SK-N-SH (cell line): ENCODE measurements around the gene TCF12. TPM values are rescaled to one million over a fixed set of nuclear protein-coding genes. Genes with fewer than 3 reads are reported as not detected.

Experiments
- CTCF ChIA-PET: fragments of 300-600, 350-600 bp; formaldehyde crosslinking; extraction: SDS; loops from one replicate; lab custom pipeline; 2021; lab: Yijun Ruan, JAX
- POLR2A ChIA-PET: fragments of 350-600 bp; sonication (Branson Sonifier 250); formaldehyde crosslinking; extraction: SDS; loops from one replicate; lab custom pipeline; 2020; ENCODE audit warnings: antibody characterized with exemption, inconsistent platforms; lab: Yijun Ruan, JAX
- DNase-seq: peaks from one replicate; pipeline ENCODE4 v3.0.0; 2012
- H2AFZ ChIP-seq: fragments of 200-600 bp; sonication (generic); 2 replicates; pipeline ENCODE4 v1.8.1; 2016; ENCODE audit warnings: antibody characterized with exemption, mild to moderate bottlenecking, low read depth
- H3F3A ChIP-seq: fragments of 200-600 bp; sonication (generic); replicated peaks from 2 replicates; pipeline ENCODE3; 2016; ENCODE audit warnings: antibody characterized with exemption, mild to moderate bottlenecking; ENCODE audit not compliant: insufficient read depth
- H3K27ac ChIP-seq, 2 experiments: fragments of 200-500 bp in 1 of 2; fragments of 200-600 bp in 1 of 2; sonication (Bioruptor generic) in 1 of 2; sonication (generic), shearing (Covaris generic) in 1 of 2; 2 replicates each; pipeline versions ENCODE4 v1.5.1 to v1.6.1; 2014 to 2016; ENCODE audit warnings: low read depth in 2 of 2, inconsistent platforms in 1 of 2, low read length in 1 of 2, mild to moderate bottlenecking in 1 of 2, mixed read lengths in 1 of 2
- H3K27me3 ChIP-seq: fragments of 200-600 bp; sonication (generic), shearing (Covaris generic); 2 replicates; pipeline ENCODE4 v1.6.1; 2016; ENCODE audit warnings: mixed run types; ENCODE audit not compliant: insufficient read depth
- H3K36me3 ChIP-seq, 2 experiments: fragments of 200-500 bp in 1 of 2; fragments of 200-600 bp in 1 of 2; sonication (Bioruptor generic) in 1 of 2; sonication (generic) in 1 of 2; replicated peaks in 1 of 2; 2 replicates each; pipeline versions ENCODE3 to v1.5.1; 2014 to 2016; ENCODE audit warnings: low read length in 1 of 2, mild to moderate bottlenecking in 1 of 2; ENCODE audit not compliant: insufficient read depth in 2 of 2, control insufficient read depth in 1 of 2
- H3K4me1 ChIP-seq, 2 experiments: fragments of 200-500 bp in 1 of 2; fragments of 200-600 bp in 1 of 2; sonication (Bioruptor generic) in 1 of 2; sonication (generic), shearing (Covaris generic) in 1 of 2; 2 replicates each; pipeline versions ENCODE4 v1.5.1 to v1.6.1; 2014 to 2016; ENCODE audit warnings: low read depth in 1 of 2, low read length in 1 of 2, mixed run types in 1 of 2; ENCODE audit not compliant: insufficient read depth in 2 of 2, control insufficient read depth in 1 of 2
- H3K4me2 ChIP-seq: fragments of 200-600 bp; sonication (generic), shearing (Covaris generic); 2 replicates; pipeline ENCODE4 v1.6.1; 2017; ENCODE audit warnings: mixed run types
- H3K4me3 ChIP-seq, 2 experiments: fragments of 200-500 bp in 1 of 2; fragments of 200-600 bp in 1 of 2; sonication (Bioruptor generic) in 1 of 2; sonication (generic), shearing (Covaris generic) in 1 of 2; 2 replicates each; pipeline versions ENCODE4 v1.5.1 to v1.8.1; 2014 to 2016; ENCODE audit warnings: low read depth in 2 of 2, inconsistent platforms in 1 of 2, low read length in 1 of 2, mild to moderate bottlenecking in 1 of 2, mixed read lengths in 1 of 2, moderate library complexity in 1 of 2
- H3K79me2 ChIP-seq: fragments of 200-600 bp; sonication (generic); 2 replicates; pipeline ENCODE4 v1.8.1; 2017; ENCODE audit warnings: mild to moderate bottlenecking; ENCODE audit not compliant: insufficient read depth
- H3K9ac ChIP-seq: fragments of 200-600 bp; sonication (generic); 2 replicates; pipeline ENCODE4 v1.6.1; 2017; ENCODE audit warnings: mixed run types
- H3K9me2 ChIP-seq: fragments of 200-600 bp; sonication (generic); 2 replicates; pipeline ENCODE4 v1.6.1; 2017; ENCODE audit warnings: mixed run types
- H3K9me3 ChIP-seq: fragments of 200-600 bp; sonication (generic); 2 replicates; pipeline ENCODE4 v1.6.1; 2017; ENCODE audit warnings: mixed run types, mild to moderate bottlenecking, moderate library complexity
- H4K20me1 ChIP-seq: fragments of 200-600 bp; sonication (generic); 2 replicates; pipeline ENCODE4 v1.6.1; 2017; ENCODE audit warnings: mild to moderate bottlenecking, mixed run types; ENCODE audit not compliant: insufficient read depth
- CHD2 ChIP-seq: fragments of 150-350 bp; IDR thresholded peaks from 2 replicates; pipeline ENCODE4 v1.6.1; 2018; ENCODE audit warnings: low read length; ENCODE audit not compliant: partially characterized antibody
- ELF1 ChIP-seq: IDR thresholded peaks from 2 replicates; pipeline ENCODE4 v1.4.0; 2012
- FOXM1 ChIP-seq: IDR thresholded peaks from 2 replicates; pipeline ENCODE4 v1.4.0; 2012; ENCODE audit warnings: low read depth, mild to moderate bottlenecking
- JUND ChIP-seq: IDR thresholded peaks from 2 replicates; pipeline ENCODE4 v1.4.0; 2012
- NRF1 ChIP-seq: IDR thresholded peaks from 2 replicates; pipeline ENCODE4 v1.6.1; 2012; ENCODE audit warnings: low read depth, mild to moderate bottlenecking, low read length
- RFX5 ChIP-seq: IDR thresholded peaks from 2 replicates; pipeline ENCODE4 v1.6.1; 2012; ENCODE audit warnings: mild to moderate bottlenecking, improper control_type of control experiment, low read length
- RXRA ChIP-seq: IDR thresholded peaks from 2 replicates; pipeline ENCODE4 v1.4.0; 2012; ENCODE audit warnings: low read depth, mild to moderate bottlenecking, borderline replicate concordance
- TEAD4 ChIP-seq: IDR thresholded peaks from 2 replicates; pipeline ENCODE4 v1.4.0; 2012; ENCODE audit warnings: mild to moderate bottlenecking, borderline replicate concordance; ENCODE audit not compliant: insufficient read depth
- WGBS: methylation state at CpG from one replicate; pipeline ENCODE4 v1.1.6; 2017; ENCODE audit warnings: low lambda C conversion rate; 5-methylcytosine and 5-hydroxymethylcytosine counted together
- polyA plus RNA-seq, 3 experiments: library from polyadenylated mRNA; depleted of rRNA; stranded (reverse); fragments of >200 nt; gene quantifications; 2 replicates each; pipeline ENCODE4 v1.2.3, GENCODE V29; 2012
- TF ChIP-seq, protein P1 (sequence below): IDR thresholded peaks from 2 replicates; pipeline ENCODE4 v1.4.0; 2012; ENCODE audit warnings: low read depth, borderline replicate concordance
- TF ChIP-seq, protein P2 (sequence below): IDR thresholded peaks from 2 replicates; pipeline ENCODE4 v1.4.0; 2012; ENCODE audit warnings: low read depth, borderline replicate concordance

Gene TCF12
- polyA plus RNA-seq, 1 of the 3 experiments (the other 2 are of a cell fraction): 49.6 TPM

DNA sequence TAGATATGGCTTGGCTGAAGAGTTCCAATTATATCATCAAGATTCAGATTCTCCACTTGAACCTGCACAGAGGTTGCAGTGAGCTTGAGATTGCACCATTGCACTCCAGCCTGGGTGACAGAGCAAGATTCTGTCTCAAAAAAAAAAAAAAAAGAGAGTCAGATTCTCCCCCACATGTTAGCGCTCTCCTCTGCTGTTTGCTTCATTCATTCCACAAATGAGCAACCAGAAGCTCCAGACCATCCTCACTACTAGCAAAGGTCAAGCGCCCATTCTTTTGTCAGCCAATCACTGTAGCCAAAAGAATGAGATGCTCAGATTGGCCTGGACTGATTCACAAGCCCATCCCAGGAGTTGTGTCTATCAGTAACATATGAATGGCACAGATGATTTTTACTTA, 28.4 kb upstream of the TCF12 start:
- H3K36me3 ChIP-seq: no peaks in the 10 kb centered on the region
- no peaks in the 10 kb centered on the region for H3K79me2 ChIP-seq
- peaks cover 12 to 13% of the 10 kb centered on the region in 2 experiments; a peak in 3 of 4 replicates for H3K4me1 ChIP-seq
- no peak overlapping the region for H3K4me3 ChIP-seq
- H3K27me3 ChIP-seq: no peaks in the 10 kb centered on the region
- CTCF ChIA-PET: no interaction called here
- no peak overlapping the region for H2AFZ ChIP-seq
- no peaks in the 10 kb centered on the region for H4K20me1 ChIP-seq
- TF ChIP-seq RFX5 (no peak), RXRA (no peak), ELF1 (no peak)
- TF ChIP-seq, all 33 proteins: peak for 0
- no peak overlapping the region for H3K9ac ChIP-seq
- WGBS: 97% methylated on average over 2 of the region's 2 CpGs
- POLR2A ChIA-PET: no interaction called here
- no peak overlapping the region for H3K4me2 ChIP-seq
- H3K9me3 ChIP-seq: no peaks in the 10 kb centered on the region
- peaks cover 16% of the 10 kb centered on the region for H3F3A ChIP-seq
- no peak overlapping the region for H3K27ac ChIP-seq
- no peaks in the 10 kb centered on the region for H3K9me2 ChIP-seq
- no peak for DNase-seq

DNA sequence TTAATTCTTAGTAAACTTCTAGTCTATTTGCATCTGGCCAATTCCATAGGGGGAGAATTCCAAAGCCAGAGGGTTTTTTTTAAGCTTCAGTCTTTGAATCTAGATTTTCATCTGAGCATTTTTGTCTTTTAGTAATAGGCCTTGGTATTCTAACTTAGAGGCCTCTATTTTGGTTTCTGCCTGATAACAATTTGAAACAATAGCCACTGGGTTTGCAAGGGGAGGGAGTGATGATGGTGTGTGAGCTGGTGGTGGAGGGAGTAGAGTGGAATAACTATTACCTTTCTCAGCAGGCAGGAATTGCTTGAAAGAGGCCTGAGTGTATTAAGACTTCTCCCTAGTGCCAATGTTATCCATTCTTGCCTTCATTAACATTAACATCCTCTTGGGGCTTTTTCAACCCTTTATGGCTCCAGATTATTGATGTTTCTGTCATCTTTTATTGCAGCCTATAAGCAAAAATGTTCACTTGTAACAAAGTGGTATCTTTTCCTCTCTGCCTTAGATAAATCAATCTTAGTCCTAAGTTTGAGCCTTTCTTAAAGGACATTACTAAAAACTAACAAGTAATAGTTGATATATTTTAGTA, 26.5 kb upstream of the TCF12 start:
- H3F3A ChIP-seq: peaks cover 4% of the 10 kb centered on the region
- no peak overlapping the region for H3K4me2 ChIP-seq
- no peaks in the 10 kb centered on the region for H3K9me3 ChIP-seq
- POLR2A ChIA-PET: no interaction called here
- H3K27me3 ChIP-seq: no peaks in the 10 kb centered on the region
- no peaks in the 10 kb centered on the region for H3K9me2 ChIP-seq
- TF ChIP-seq FOXM1: no peak
- TF ChIP-seq, protein P1, sequence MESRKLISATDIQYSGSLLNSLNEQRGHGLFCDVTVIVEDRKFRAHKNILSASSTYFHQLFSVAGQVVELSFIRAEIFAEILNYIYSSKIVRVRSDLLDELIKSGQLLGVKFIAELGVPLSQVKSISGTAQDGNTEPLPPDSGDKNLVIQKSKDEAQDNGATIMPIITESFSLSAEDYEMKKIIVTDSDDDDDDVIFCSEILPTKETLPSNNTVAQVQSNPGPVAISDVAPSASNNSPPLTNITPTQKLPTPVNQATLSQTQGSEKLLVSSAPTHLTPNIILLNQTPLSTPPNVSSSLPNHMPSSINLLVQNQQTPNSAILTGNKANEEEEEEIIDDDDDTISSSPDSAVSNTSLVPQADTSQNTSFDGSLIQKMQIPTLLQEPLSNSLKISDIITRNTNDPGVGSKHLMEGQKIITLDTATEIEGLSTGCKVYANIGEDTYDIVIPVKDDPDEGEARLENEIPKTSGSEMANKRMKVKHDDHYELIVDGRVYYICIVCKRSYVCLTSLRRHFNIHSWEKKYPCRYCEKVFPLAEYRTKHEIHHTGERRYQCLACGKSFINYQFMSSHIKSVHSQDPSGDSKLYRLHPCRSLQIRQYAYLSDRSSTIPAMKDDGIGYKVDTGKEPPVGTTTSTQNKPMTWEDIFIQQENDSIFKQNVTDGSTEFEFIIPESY: no peak
- no peak for TF ChIP-seq CHD2
- TF ChIP-seq JUND: no peak
- TF ChIP-seq NRF1: no peak
- no peak for TF ChIP-seq TEAD4
- TF ChIP-seq, protein P2, sequence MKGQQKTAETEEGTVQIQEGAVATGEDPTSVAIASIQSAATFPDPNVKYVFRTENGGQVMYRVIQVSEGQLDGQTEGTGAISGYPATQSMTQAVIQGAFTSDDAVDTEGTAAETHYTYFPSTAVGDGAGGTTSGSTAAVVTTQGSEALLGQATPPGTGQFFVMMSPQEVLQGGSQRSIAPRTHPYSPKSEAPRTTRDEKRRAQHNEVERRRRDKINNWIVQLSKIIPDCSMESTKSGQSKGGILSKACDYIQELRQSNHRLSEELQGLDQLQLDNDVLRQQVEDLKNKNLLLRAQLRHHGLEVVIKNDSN: no peak
- no peak overlapping the region for H2AFZ ChIP-seq
- no peak overlapping the region for H3K4me3 ChIP-seq
- H4K20me1 ChIP-seq: no peaks in the 10 kb centered on the region
- peaks cover 7% of the 10 kb centered on the region in 2 experiments; a peak in 3 of 4 replicates for H3K4me1 ChIP-seq
- H3K9ac ChIP-seq: no peak overlapping the region
- H3K79me2 ChIP-seq: no peaks in the 10 kb centered on the region
- H3K36me3 ChIP-seq: no peaks in the 10 kb centered on the region
- no peak overlapping the region for H3K27ac ChIP-seq
- DNase-seq: no peak
- CTCF ChIA-PET: interaction anchor here (1.0 kb wide), 1 partner anchor 255 kb away, joined by 3 read pairs; no protein-coding TSS in a partner anchor
